Panc1 (cell line): ENCODE results near the gene ANKRD36.
"Not testable (repeated sequence)": the region's sequence is repeated elsewhere in the genome, so short reads cannot be mapped to it uniquely, and the experiment has no call there.

ENCODE experiments used
- CTCF ChIP-seq: fragments of 450-650 bp; IDR thresholded peaks from 2 replicates; pipeline ENCODE4 v1.5.1; 2017; ENCODE audit warnings: mild to moderate bottlenecking
- POLR2AphosphoS5 ChIP-seq: IDR thresholded peaks from 2 replicates; pipeline ENCODE4 v1.6.1; 2012; ENCODE audit warnings: mild to moderate bottlenecking, low read depth, low read length, moderate library complexity
- REST ChIP-seq, 2 experiments: IDR thresholded peaks; 2 replicates each; pipeline ENCODE4 v1.6.1; 2011 to 2012; ENCODE audit warnings: low read depth in 2 of 2, control low read depth in 1 of 2, low read length in 1 of 2, mild to moderate bottlenecking in 1 of 2, moderate library complexity in 1 of 2; ENCODE audit not compliant: insufficient read depth in 1 of 2
- TCF7L2 ChIP-seq: IDR thresholded peaks from 2 replicates; pipeline ENCODE4 v1.6.1; 2011; ENCODE audit warnings: mild to moderate bottlenecking, low read depth, low read length, inconsistent platforms

GRCh38 chr2:97113882-97114255 lies 916 bp downstream of the ANKRD36 start:
- not testable (repeated sequence) for TF ChIP-seq CTCF; POLR2AphosphoS5; REST (IDR thresholded peaks at IDR 0.05; ENCODE audit: insufficient read depth in 1 of 2, low read depth in 2 of 2, low read length in 1 of 2); TCF7L2
